ENCODE results near the gene PSG5. TPM values are rescaled to one million over a fixed set of nuclear protein-coding genes. Genes with fewer than 3 reads are reported as not detected.
A peak's percentile ranks its signal among the peaks of the same experiment; 100 is the strongest.
"Not testable (repeated sequence)": the region's sequence is repeated elsewhere in the genome, so short reads cannot be mapped to it uniquely, and the experiment has no call there.

Gene PSG5
- 0.80 and 5.1 TPM in 2 replicates for total RNA-seq (2014; rRNA removed; shearing (Covaris generic))

DNA sequence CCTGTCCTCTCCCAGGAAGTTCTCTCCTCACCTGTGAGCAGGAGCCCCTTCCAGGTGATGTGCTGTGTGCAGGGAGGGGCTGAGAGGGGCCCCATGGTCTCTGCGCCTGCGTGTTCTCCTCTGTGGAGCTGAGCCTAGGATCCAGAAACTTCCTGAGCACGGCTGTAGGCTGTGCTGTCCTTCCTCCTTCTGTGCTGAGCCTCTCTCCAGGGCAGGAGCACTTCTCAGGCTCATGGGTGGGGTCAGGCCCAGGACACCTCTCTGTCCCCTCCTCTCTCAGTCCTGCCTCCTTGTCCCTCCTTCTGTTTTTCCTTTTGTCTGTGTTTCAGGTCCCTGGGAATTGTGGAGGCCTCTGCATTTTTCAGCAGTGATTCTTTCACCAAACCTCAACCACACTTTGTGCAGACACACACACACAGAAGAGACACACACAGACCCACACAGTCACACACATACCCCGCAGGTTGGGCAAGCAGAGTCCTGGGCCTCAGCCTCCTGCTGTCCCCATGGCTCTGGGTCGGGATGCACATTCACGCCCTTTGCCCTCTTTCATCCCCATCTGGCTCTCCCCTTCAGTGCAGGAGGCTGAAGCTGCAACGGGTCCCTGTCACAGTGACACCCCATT is at the start of gene PSG5:
TSS of gene PSG5 (minus strand) at position 226 of the 625 bp plus-strand sequence. CDS start at position 95, 131 bp downstream.
- DNase-seq (ENCODE audit: low read depth): not testable (repeated sequence)

DNA sequence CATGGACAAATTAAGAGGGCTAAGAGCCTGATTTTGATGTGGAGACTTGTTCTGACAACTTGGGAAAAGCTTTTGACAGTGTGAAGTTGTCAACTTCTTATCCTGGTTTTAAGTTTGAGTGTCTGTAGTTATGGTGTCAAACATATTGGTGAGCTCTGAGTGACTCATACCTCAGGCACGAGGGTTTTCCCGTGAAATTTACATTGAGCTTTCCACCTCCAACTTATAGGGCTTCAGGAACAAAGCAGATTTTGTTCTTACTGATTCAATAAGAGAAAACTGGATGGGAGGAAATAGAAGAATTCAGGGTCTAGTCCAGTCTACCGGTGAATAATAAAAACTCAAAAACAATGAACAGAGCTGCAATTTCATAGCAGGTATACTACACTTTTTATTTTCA is 49.4 kb upstream of the PSG5 start:
- peak; percentile 57 for DNase-seq (ENCODE audit: low read depth)

GRCh38 chr19:43229315-43229714 is 43.0 kb upstream of the PSG5 start:
- peak; percentile 50 for DNase-seq (ENCODE audit: low read depth)

DNA sequence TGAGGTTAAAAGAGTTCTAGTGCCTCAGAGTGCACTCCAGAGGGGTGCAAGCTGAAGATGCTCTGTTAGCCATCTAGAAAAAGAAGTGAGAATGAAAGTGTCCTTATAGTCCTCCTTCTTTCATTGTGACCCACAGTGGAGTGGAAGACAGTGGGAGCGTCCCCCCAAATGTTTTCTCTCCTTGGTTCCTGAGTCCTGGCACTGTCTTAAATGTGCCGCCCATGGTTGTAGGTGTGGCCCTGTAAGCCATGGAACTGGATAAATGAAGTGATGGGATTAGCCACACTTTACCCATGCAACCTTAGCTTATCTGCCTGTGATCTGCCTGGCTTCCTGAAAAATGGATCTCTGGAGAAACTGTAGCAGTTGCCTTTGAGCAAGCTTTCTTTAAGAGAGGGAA is 42.4 kb upstream of the PSG5 start:
- not testable (repeated sequence) for DNase-seq (ENCODE audit: low read depth)

- not testable (repeated sequence) for DNase-seq (ENCODE audit: low read depth)
Measured at GRCh38 chr19:43226986-43227385, 40.6 kb upstream of the PSG5 start.

DNA sequence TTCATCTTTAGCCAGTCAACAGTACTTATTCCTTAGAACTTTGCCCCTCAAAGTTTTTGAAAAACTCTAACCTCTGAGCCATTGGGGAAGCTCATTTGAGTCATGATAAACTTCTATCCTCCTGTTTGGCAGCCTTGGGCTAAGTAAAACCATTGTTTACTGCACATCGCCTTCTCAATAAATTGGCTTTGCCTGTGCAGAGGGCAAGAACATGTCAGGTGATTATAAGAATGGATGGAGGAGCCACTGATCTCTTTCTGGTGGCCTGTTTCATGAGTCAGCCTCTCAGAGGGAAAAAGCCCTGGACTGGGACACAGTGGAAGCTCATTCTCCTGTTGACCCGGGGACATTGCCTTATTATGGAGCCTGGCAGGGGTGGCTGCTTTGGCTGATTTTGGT is 38.5 kb upstream of the PSG5 start:
- no peak for DNase-seq (ENCODE audit: low read depth)

GRCh38 chr19:43224201-43224854 is 38.0 kb upstream of the PSG5 start:
- peak; percentile 59 for DNase-seq (ENCODE audit: low read depth)

DNA sequence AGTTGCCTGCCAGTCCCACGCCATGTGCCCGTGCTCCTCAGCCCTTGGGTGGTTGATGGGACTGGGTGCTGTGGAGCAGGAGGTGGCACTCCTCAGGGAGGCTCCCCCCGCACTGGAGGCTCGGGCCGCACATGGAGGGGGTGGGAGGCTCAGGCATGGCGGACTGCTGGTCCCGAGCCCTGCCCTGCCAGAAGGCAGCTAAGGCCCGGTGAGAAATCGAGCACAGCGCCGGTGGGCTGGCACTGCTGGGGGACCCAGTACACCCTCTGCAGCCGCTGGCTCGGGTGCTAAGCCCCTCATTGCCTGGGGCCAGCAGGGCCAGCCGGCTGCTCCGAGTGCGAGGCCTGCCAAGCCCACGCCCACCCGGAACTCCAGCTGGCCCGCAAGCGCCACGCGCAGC is 35.6 kb upstream of the PSG5 start:
- DNase-seq (ENCODE audit: low read depth): not testable (repeated sequence)

DNA sequence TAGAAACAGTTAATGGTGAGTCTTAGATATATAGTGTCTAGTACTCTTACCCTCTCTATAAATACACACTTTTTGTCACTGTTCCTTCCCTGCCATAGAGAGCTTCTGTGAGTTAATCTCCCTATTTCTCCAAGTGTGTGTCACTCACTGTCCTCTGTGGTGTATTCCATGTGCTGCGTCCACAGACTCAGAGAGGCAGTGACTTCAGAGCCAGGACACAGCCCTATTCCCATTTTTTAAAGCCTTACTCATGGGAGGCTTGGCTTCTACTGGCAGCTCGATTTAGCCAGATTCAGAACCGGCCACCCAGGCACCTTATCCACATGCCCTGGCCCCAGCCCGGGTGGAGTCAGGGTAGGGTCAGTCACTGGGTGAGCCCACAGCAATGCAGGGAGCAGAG is 32.8 kb upstream of the PSG5 start:
- not testable (repeated sequence) for DNase-seq (ENCODE audit: low read depth)

- not testable (repeated sequence) for DNase-seq (ENCODE audit: low read depth)
Measured at GRCh38 chr19:43215881-43216280, 29.5 kb upstream of the PSG5 start.

- DNase-seq (ENCODE audit: low read depth): no peak
Measured at GRCh38 chr19:43207991-43208390, 21.7 kb upstream of the PSG5 start.

- DNase-seq (ENCODE audit: low read depth): peak; percentile 9
Measured at GRCh38 chr19:43207174-43207573, 20.8 kb upstream of the PSG5 start.

DNA sequence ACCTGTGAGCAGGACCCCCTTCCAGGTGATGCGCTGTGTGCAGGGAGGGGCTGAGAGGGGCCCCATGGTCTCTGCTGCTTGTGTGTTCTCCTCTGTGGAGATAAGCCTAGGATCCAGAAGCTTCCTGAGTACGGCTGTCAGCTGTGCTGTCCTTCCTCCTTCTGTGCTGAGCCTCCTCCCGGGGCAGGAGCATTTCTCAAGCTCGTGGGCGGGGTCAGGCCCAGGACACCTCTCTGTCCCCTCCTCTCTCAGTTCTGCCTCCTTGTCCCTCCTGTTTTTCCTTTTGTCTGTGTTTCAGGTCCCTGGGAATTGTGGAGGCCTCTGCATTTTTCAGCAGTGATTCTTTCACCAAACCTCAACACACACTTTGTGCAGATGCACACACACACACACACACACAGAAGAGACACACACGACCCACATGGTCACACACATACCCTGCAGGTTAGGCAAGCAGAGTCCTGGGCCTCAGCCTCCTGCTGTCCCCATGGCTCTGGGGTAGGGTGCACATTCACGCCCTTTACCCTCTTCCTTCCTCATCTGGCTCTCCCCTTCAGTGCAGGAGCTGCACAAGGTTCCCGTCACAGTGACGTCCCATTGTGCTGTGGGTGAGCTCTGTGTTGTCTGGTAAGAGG is 19.3 kb upstream of the PSG5 start, which contains the start of gene PSG4:
TSS of gene PSG4 (minus strand) at position 168 of the 635 bp plus-strand sequence. CDS start at position 66, 102 bp downstream.
- DNase-seq (ENCODE audit: low read depth): not testable (repeated sequence)

DNA sequence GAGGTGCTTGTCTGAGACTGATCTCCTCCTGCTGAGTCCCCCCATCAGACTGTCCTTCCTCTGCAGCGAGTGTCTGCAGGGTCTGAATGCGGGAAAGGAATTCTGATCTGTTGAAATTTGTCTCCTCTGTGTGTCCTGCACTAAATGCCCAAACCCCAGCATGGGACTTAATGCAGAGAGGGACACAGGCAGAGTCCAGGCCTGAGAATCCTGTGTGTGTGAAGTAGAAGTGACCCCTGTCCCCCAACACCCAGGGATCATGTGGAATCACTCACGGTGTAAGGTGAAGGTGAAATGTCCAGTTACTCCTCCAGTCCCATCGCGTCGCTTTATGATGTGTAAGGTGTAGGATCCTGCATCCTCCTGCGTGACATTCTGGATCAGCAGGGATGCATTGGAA is 17.3 kb upstream of the PSG5 start:
- DNase-seq (ENCODE audit: low read depth): not testable (repeated sequence)

DNA sequence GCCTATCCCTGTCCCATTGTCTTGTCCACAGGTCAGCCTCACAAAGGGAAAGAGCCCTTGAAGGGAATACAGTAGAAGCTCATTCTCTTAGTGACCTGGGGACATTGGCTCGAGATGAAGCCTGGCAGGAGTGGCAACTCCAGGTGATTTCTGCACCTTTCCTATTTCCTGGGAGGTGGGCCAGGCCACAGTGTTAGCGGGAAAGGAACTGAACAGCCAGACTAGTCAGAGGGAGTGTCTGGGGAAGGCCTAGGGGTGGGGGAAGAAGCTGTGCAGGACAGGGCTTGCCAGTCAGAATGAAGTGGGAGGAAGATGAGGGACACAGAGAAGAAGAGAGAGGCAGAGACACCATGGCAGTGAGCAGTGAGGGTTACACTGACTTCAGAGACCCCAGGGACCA is 15.6 kb upstream of the PSG5 start:
- not testable (repeated sequence) for DNase-seq (ENCODE audit: low read depth)

- peak; percentile 44 for DNase-seq (ENCODE audit: low read depth)
Measured at GRCh38 chr19:43201337-43201801, 15.0 kb upstream of the PSG5 start.

DNA sequence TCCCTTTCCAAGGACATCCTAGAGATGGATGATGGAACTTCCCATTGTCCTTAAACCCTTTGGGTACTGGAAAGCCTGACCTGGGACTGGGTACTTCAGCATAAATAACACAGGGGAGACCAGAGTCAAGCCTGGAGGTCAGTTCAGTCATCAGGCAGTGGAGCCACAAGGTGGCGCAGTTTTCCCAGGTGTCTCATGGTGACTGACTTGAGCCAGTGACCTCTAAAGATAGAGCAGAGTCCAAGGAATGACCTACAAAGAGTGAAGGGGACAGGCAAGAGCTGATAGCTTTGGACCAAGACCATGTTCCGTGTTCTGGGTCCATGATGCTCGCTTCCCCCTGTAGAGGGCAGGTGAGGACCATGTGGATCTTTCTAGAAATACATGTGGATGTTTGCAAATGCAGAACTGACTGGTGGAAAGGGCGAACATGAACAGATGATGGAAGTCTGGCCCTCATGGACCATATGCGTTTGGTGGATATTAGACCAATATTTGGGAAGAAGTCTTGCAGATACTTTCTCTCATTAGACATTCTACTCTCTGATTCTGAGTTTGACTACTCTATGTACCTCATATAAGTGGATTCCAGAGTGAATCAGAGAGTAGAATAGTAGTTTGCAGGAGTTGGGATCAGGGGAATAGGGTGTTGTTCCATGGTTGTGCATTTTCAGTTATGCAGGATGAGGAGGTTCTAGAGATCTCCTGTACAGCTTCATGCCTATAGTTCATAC is 12.5 kb upstream of the PSG5 start:
- DNase-seq (ENCODE audit: low read depth): not testable (repeated sequence)

DNA sequence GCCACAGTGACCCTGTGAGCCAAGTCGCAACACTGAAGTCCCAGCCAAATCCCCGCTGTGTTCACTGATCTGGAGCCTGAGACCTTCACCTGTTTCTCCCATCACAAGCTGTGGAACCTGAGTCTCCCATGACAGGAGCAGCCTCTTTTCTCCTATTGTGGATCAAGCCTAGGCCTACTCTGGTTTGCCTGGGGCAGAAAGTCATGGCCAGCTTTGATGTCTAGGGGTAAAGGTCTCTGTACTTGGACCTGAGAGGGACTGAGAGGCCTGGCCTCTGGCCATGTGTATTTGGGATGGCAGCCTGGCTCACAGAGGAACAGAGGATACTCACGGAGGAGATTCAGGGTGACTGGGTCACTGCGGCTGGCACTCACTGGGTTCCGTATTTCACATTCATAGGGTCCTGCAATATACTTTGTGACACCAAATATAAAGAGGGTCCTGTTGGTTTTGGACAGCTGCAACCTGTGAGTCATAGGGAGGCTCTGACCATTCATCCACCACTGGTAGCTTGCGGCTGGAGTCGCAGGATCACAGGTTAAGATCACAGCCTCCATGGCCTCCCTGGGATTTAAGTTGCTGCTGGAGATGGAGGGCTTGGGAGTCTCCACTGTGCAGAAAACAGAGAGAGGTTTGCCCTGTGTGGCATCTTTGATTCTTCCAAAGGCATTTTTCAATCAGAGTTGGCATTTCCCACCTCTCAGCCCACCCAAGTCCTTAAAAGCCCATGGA is 11.5 kb upstream of the PSG5 start:
- not testable (repeated sequence) for DNase-seq (ENCODE audit: low read depth)

DNA sequence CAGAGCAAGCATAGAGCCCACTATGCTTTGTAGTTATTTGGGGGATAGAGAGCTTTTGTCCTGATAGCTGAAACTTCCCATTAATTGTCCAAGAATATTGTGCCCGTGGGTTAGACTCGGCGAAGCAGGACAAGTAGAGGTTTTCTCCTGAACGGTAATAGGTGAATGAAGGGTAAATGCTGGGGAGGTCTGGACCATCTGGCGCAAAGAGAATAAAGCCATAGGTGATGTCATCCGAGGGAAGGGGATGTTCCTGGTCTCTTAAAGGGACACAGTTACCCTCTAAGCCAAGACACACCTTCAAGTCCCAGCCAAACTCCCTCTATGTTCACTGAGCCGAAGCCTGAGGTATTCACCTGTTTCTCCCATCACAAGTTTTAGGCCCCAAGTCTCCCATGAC is 8.1 kb upstream of the PSG5 start:
- DNase-seq (ENCODE audit: low read depth): not testable (repeated sequence)

DNA sequence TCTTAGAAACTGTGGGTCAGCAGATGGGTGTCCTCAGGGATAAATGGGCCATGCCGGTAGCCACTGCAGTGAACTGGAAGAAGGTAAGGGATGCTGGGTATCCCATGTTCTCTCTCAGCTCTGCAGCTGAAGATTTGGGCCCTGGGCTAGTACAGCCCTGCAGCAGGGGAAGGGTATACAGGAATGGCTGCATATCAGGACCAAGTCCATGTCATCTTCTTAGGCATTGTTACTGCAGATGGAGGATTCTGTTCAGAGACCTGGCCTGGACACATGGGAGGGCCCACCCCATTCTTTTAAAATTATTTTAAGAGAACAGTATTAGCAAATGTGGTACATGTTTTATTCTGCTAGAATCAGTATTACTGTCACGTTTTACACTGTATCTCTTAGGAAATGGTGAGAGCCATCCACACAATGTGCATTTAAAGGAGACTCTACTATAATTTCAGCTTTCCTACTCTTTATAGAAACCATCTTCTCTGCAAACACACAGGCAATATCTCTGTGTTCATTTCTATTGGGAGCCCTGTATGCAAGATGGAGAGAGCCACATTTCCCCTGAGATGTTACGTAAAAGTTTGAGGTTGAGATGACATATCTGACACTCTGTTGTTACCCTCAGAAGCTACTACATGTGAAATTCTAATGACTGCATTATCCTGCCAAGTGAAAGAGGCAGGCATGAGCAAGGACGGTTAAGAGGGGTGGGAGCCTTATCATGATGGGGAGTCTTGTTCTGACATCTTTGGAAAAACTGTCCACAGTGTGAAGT is 6.2 kb upstream of the PSG5 start:
- not testable (repeated sequence) for DNase-seq (ENCODE audit: low read depth)
